ENCODE data around the gene HSPA1A.

Gene HSPA1A

GRCh38 chr6:31769684-31770371 is 45.5 kb upstream of the HSPA1A start:
- TF ChIP-seq CTCF (IDR thresholded peaks at IDR 0.05; ENCODE audit: control insufficient read depth, insufficient read depth, low read depth, low read length, missing control alignments): peak; percentile 86
- no peak for DNase-seq (ENCODE audit: low read depth)
- H3K4me3 ChIP-seq (ENCODE audit: control insufficient read depth, low read depth, low read length): no peak overlapping the region

- DNase-seq (ENCODE audit: low read depth): no peak
- no peak overlapping the region for H3K4me3 ChIP-seq (ENCODE audit: control insufficient read depth, low read depth, low read length)
- TF ChIP-seq CTCF (IDR thresholded peaks at IDR 0.05; ENCODE audit: control insufficient read depth, insufficient read depth, low read depth, low read length, missing control alignments): no peak
Measured at GRCh38 chr6:31770860-31771259, 44.5 kb upstream of the HSPA1A start.

- DNase-seq (ENCODE audit: low read depth): no peak
- no peak overlapping the region for H3K4me3 ChIP-seq (ENCODE audit: control insufficient read depth, low read depth, low read length)
- TF ChIP-seq CTCF (IDR thresholded peaks at IDR 0.05; ENCODE audit: control insufficient read depth, insufficient read depth, low read depth, low read length, missing control alignments): no peak
Measured at GRCh38 chr6:31771992-31772358, 43.4 kb upstream of the HSPA1A start.

GRCh38 chr6:31775184-31775583 is 40.2 kb upstream of the HSPA1A start:
- no peak for DNase-seq (ENCODE audit: low read depth)
- TF ChIP-seq CTCF (IDR thresholded peaks at IDR 0.05; ENCODE audit: control insufficient read depth, insufficient read depth, low read depth, low read length, missing control alignments): no peak
- no peak overlapping the region for H3K4me3 ChIP-seq (ENCODE audit: control insufficient read depth, low read depth, low read length)

- no peak for DNase-seq (ENCODE audit: low read depth)
- no peak for TF ChIP-seq CTCF (IDR thresholded peaks at IDR 0.05; ENCODE audit: control insufficient read depth, insufficient read depth, low read depth, low read length, missing control alignments)
- H3K4me3 ChIP-seq (ENCODE audit: control insufficient read depth, low read depth, low read length): no peak overlapping the region
Measured at GRCh38 chr6:31775633-31776484, 39.5 kb upstream of the HSPA1A start.

GRCh38 chr6:31776485-31776988 is 38.8 kb upstream of the HSPA1A start:
- no peak for DNase-seq (ENCODE audit: low read depth)
- TF ChIP-seq CTCF (IDR thresholded peaks at IDR 0.05; ENCODE audit: control insufficient read depth, insufficient read depth, low read depth, low read length, missing control alignments): no peak
- H3K4me3 ChIP-seq (ENCODE audit: control insufficient read depth, low read depth, low read length): no peak overlapping the region
